ENCODE measurements around the gene RNF31.

RNF31 gene

DNA sequence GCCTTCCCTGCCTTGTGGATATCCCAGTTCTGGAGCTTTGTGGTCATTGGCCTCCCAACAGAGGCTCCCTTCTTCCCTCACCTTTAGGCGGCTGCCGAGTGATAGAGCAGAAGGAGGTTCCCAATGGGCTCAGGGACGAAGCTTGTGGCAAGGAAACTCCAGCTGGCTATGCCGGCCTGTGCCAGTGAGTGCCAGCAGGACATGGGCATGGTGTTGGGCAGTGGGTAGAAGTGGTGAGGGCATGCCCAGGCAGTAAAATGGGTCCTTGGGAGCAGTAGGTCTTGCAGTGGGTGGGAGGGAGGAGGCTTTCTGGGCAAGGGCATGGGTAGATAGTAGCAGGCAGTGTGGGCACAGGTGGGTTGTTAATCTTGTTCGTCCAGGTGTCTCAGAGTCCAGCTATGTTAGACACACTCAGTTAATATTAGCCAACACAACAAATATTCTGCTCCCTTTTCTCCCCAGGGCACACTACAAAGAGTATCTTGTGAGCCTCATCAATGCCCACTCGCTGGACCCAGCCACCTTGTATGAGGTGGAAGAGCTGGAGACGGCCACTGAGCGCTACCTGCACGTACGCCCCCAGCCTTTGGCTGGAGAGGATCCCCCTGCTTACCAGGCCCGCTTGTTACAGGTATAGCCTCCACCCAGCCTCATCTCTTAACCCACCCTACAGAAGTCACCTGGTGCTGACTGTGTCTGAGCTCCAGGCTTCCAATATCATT lies 12.6 kb downstream of the RNF31 start:
- no peak for DNase-seq (ENCODE audit: low read depth)

DNA sequence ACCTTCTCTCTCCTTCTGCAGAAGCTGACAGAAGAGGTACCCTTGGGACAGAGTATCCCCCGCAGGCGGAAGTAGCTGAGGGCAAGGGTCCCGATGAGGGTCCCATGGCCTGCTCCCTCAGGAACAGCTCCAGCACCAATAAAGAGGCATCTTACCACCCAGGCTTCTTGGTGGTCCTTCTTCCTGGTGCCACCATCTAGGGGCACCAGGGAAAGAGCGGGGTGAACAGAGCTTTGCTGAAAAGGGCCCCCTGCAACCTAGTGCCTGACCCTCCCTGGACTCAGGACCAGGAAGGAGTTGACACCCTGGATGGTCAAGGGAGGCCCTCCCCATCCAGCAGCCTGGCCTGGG lies 13.2 kb downstream of the RNF31 start:
- DNase-seq (ENCODE audit: low read depth): no peak

DNA sequence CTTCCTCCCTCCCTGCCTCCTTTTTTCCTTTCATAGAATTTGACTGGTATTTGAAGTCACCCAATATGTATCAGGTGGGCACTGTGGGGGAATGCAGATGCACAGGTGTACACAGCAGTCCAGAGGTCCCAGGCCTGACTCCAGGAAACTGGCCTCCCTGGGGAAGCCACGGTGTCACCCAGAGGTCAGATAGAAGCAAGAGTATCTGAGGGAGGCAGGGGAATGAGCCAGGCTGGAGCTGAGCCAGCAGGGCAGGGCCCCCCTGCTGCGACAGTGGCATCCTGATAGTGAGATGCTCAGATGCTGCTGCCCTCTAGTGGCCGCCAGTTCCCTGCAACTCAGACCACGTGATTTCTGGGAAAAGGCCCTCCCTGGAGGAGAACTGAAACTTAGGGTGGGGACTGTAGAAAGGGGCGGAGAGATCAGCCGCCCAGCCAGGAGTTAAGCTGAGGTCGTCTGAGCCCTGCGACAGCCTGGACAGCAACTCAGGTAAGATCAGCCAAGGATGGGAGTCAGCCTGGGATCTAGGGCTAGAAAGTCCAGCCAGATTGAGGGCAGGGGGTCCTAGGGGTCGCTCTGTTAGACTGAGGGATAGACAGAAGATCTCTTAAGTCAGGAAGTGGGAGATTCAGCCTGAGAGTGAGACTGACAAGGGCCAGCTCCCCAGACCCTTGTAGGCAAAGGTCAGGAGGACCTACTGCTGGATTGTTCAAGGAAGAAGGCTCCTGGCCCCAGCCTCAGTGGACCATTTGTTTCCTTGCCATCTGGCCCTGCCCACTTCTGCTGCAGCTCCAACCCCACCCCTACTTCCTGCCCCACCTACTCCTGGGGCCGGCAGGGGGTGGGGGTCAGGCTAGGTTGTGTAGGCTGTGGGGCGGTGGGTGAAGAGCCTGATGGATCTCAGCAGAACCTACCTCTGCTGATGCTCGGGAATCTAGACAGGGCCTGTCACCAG lies 13.8 kb downstream of the RNF31 start, which contains the start of gene IRF9:
IRF9 (plus strand) TSS at position 416 of the 955 bp plus-strand sequence. CDS start 880 bp downstream, outside the sequence.
- DNase-seq (ENCODE audit: low read depth): peak; percentile 90

DNA sequence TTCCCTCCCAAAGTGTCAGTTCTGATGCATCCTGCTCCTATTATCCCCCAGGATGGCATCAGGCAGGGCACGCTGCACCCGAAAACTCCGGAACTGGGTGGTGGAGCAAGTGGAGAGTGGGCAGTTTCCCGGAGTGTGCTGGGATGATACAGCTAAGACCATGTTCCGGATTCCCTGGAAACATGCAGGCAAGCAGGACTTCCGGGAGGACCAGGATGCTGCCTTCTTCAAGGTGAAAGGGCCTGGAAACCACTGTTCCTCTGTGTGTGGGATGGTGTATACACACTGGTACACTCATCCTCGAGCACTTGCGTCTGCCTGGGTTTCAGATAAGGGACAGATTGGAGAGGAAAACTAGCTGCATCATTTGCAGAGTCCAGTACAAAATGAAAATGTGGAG lies 14.8 kb downstream of the RNF31 start:
- DNase-seq (ENCODE audit: low read depth): peak; percentile 92

DNA sequence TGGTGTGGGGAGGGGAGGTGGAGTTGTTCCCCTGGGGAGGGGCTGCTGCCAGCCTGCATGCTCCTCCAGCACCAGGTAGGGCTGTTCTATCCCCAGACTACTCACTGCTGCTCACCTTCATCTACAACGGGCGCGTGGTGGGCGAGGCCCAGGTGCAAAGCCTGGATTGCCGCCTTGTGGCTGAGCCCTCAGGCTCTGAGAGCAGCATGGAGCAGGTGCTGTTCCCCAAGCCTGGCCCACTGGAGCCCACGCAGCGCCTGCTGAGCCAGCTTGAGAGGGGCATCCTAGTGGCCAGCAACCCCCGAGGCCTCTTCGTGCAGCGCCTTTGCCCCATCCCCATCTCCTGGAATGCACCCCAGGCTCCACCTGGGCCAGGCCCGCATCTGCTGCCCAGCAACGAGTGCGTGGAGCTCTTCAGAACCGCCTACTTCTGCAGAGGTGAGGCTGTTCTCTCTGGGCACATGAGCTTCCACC lies 17.3 kb downstream of the RNF31 start:
- DNase-seq (ENCODE audit: low read depth): no peak

DNA sequence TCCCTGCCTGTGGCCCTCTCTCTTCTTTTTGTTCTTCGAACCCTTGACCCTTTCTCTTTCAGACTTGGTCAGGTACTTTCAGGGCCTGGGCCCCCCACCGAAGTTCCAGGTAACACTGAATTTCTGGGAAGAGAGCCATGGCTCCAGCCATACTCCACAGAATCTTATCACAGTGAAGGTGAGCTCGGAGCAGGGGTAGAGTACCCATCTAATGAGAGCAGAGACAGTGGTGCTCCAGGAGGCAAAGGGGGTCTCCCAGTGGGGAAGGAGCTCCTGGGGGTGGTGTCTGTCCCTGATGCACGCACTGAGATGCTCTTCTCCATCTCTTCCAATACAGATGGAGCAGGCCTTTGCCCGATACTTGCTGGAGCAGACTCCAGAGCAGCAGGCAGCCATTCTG lies 18.5 kb downstream of the RNF31 start:
- no peak for DNase-seq (ENCODE audit: low read depth)

DNA sequence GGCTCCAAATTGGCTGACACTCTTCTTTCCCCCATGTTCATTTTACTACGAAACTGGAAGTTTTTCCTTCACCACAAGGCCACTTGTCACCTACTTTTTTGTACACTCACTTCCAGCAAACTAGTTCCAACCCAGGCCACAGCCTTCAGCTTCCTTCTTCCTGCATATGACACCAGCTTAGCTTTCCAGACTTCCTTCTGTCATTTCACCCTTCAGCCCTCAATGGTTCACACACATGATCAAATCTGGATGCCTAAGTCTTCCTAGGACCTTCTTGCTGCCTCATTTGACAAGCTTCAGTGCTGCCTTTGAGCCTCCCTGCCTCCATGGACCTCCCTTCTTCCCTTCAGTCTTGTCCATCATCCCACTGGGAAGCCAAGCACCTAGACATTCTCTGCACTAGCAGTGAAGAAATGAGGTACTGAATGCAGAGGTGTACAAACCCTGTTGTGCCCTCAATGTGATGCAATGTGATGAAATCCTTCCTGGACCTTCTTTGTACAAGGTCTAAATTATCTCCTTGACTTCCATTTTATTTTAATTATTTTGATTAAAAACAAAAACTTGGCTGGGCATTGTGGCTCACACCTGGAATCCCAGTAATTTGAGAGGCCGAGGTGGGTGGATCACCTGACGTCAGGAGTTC lies 20.3 kb downstream of the RNF31 start:
- DNase-seq (ENCODE audit: low read depth): no peak

DNA sequence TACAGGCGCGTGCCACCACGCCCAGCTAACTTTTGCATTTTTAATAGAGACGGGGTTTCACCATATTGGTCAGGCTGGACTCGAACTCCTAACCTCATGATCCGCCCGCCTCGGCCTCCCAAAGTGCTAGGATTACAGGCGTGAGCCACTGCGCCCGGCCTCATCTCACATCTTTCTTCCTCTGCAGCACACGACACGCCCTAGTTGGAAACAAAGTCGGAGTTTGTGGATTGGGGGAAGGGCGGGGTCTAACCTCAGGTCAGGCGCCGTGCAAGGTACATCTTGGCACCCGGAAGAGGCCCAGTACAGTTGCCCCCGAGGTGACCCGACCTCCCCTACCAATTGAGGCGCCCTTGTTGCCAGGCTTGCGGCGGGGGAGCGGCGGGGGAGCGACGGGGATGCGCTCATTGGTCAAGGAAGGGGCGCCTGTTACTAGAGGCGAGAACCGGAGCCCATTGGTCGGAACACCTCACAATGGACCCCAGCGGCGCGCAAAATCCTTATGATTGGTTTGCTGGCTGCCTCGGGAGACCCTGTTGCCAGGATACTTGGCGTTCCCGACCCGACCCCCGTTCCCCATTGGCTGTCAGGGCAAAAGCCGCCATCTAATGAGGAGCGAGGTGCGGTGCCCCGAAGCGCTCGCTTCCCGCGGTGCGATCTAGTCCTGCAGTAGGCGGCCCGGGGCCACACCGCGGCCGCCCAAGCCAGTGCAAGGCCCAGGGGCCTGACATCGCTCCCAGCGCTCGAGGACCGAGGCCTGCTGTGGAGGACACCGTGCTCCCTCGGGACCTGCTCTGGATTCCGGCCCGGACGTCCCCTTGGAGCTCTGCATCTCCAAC lies 24.3 kb downstream of the RNF31 start, which contains the start of gene REC8:
REC8 (plus strand) TSS at position 659 of the 839 bp plus-strand sequence. CDS start 473 bp downstream, outside the sequence.
- DNase-seq (ENCODE audit: low read depth): peak; percentile 99

DNA sequence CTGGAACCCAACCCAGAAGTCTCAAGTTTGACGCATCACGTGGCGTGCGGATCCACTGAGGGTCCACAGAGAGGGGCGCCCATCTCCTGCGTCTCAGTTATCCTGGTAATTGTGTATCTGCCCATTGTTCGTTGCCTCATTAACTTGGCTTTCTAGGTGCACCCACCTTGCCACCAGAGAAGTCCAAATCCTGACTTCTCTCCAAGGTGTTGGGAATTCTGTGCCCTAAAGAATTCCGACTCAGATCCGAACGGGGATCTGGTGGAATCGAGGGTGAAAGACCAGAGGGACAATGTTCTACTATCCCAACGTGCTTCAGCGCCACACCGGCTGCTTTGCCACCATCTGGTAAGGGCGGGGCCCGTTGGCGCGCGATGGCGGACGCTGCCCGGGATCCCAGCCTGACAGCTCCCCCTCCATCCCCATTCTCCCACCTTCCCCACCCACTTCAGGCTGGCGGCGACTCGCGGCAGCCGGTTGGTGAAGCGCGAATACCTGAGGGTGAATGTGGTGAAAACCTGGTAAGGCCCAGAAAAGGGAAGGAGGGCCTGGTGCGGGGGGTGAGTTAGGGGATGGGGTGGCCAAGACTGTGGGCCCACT lies 25.1 kb downstream of the RNF31 start:
- no peak for DNase-seq (ENCODE audit: low read depth)

DNA sequence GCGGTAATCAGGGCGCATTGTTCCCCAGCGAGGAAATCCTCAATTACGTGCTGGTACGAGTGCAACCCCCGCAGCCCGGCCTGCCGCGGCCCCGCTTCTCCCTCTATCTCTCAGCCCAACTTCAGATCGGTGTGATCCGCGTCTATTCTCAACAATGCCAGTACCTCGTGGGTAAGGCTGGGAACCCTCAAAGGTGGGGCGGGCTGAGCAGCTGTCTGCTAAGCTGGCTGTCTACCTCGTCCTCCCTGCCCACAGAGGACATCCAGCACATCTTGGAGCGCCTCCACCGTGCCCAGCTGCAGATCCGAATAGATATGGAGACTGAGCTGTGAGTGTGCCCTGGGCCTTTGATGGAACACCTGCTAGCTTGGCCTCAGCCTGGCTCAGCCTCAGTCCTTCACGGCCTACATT lies 25.6 kb downstream of the RNF31 start:
- no peak for DNase-seq (ENCODE audit: low read depth)

DNA sequence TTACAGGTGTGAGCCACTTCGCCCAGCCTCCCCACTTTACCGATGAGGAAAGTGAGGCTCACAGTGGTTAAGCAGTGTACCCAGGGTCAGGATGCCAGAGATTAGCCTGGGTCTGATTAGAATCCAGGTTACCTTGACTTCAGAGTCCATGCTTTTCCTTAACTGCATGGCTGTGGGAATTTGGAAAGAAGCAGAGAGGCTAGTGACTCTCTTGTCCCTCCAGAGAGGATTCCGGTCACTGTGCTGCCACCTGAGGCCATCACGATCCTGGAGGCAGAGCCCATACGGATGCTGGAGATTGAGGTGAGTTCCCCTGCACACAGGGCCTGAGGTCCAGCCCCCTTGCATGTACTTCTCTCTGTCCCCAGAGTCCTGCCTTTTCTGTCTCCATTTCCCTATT lies 29.3 kb downstream of the RNF31 start:
- DNase-seq (ENCODE audit: low read depth): no peak

DNA sequence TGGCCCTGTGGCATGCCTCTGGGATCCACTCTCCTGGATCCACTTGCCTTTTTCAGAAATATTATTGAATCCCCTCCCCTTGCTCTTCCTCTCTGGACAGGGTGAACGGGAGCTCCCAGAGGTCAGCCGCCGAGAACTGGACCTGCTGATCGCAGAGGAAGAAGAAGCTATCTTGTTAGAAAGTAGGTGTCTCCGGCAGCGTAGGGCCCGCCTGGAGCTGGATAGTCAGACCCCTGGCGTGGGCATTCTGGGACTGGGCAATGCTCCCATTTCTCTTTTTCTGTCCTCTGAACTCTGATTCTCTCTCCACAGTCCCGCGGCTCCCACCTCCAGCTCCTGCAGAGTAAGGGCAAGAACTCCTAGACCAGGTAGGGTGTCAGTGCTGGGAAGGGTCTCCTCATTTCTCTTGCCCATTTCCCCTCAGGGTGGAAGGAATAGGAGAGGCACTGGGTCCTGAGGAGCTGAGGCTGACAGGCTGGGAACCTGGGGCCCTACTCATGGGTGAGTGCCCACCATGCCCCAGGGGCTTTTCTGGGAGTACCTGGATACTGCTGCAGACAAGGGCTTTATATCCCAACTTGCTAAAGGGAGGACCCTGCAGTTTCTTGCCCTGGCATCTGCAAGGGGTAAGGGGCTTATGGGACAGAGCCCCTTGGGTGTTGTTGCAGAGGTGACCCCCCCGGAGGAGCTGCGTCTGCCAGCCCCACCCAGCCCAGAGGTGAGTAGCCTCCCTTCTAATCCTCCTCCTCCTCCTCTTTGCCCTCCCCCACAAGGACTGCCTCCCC lies 29.9 kb downstream of the RNF31 start:
- no peak for DNase-seq (ENCODE audit: low read depth)

DNA sequence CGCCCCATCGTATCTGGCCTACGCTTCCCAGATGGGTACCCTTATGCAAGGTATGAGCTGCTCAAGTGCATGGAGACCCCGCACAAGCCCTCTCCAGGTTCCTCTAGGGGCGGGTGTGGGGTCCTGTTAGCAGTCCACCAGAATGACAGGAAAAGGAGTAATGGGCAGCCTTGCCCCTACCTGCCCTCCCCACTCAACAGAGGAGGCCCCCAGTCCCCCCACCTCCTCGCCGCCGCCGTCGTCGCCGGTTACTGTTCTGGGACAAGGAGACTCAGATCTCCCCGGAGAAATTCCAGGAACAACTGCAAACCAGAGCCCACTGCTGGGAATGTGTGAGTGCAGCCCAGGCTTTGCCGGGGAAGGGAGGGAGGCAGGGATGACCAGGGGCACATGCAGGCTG lies 30.6 kb downstream of the RNF31 start:
- no peak for DNase-seq (ENCODE audit: low read depth)

DNA sequence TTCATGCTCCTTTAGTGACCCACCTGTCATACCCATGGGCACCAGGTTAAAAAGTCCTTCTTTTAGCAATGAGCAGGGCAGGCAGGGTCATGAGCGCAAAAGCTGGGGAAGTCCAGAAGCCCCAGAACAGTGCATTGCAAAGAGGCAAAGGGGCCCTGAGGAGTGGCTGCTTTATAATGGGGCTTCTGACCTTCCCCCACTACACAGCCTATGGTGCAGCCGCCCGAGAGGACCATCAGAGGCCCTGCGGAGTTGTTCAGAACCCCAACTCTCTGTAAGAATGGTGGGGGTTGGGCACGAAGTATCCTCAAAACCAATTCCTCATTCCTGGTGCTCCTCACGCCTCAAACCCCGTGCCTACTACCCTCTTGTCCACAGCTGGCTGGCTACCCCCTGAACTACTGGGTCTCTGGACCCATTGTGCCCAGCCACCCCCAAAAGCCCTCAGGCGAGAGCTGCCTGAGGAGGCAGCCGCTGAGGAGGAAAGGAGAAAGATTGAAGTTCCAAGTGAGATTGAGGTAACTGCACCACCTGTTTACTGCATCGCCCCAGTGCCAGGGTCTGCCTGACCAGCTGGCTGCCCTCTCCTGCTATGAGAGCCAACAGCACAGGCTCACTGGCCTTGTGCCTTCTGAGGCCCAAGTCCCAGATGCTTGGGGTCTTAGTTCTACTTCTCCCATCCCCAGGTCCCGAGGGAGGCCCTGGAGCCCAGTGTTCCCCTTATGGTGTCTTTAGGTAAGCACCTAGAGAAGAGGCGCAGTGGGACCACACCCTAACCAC lies 31.3 kb downstream of the RNF31 start:
- DNase-seq (ENCODE audit: low read depth): no peak

DNA sequence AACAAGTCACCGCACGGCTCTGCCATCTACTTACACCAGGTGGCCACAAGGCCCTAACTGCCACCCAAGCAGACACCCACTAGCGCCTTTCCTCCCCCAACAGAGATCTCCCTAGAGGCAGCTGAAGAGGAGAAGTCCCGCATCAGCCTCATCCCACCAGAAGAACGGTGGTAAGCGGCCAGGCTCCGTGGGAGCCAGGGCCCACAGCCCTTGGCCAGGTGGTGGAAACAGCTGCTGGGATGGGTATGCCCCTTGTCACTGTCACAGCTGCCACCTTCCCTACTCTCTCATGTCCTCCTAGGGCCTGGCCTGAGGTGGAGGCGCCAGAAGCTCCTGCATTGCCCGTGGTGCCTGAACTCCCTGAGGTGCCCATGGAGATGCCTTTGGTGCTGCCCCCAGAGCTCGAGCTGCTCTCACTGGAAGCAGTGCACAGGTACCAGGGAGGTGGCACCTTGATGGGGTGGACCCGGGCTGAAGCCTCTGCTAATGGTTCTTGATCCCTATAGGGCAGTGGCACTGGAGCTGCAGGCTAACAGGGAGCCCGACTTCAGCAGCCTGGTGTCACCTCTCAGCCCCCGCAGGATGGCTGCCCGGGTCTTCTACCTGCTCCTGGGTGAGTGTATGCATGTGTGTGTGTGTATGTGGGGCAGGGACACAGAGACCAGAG lies 32.1 kb downstream of the RNF31 start:
- DNase-seq (ENCODE audit: low read depth): no peak

DNA sequence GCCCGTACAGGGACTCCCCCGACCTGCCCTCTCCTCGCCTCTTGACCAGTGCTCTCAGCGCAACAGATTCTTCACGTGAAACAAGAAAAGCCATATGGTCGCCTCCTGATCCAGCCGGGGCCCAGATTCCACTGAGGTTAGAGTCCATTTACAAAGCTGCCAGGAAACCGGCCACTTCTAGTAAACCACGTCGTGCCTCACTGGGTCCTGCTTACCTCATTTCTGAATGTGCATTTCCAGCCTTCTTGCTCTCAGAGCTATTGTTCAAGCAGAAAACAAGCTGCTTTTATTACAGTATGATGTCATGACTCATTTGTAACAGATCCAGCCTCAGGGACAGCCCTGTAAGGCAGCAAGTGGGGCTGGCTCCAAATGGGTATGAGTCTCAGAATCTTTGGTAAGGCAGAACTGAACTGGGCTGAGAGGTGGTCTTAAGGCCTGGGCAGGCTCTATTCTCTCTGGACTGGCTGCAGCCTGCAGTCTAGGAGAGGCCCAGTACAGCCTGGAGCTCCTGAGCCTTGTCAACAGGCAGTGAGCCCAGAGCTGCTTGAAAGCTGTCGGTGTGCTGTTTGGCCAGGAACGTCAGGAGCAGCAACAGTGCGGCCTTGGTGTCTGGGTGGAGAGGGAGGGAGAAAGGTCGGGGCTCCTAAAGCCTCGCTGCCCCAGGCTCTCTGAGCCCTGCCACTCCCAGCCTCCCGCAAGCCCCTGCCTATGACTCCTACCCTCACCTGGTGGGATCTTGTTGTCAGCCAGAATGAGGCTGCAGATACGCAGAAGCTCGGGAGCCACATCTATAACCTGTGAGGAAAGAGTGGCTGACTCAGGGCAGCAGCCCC lies 32.9 kb downstream of the RNF31 start:
- DNase-seq (ENCODE audit: low read depth): peak; percentile 82

DNA sequence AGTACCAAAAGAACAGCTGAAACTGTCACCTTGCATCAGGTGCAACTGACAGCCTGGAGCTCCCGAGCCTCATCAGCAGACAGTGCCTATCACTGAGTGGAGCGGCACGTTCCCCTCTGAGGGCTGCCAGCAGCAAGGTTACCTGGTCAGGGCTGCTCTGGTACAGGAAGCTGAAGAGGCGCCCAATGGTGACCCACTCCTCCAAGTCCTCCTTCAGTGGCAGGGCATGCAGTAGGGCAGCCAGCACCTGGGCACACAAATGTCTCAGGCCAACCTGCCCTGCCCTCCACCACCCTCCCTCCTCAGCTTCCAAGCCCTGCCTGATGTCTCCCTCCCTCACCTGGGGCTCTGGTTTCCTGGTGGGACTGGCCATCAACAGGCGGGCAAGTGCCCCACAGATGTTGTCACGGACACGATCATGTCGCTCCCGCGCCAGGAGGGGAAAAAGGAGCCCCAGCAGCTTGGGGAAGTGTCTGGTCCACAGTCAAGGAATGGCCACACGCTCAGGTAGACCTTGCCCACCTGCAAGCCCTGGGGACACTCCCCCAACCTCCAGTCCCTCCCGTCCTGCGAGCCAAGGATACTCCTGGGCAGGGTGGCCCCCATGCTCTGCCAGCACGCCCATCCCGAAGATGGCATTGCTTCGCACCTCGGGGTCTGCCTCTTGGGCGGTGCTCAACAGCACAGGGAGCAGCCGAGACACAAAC lies 34.2 kb downstream of the RNF31 start:
- no peak for DNase-seq (ENCODE audit: low read depth)

Measured in amniotic epithelial cell (primary cell).